HG03457 (cell line): ENCODE data around the gene SMURF1.

ENCODE experiments used
- ATAC-seq: cut with Tn5 transposase; IDR thresholded peaks from one replicate; pipeline ENCODE4 v1.9.1; 2021; ENCODE audit warnings: moderate number of reproducible peaks; ENCODE audit not compliant: unreplicated experiment

Gene SMURF1

GRCh38 chr7:99008181-99008631, 135.7 kb downstream of the SMURF1 start:
- ATAC-seq: no peak

- ATAC-seq: no peak
These were observed 137.0 kb downstream of the SMURF1 start for GRCh38 chr7:99006739-99007424.

GRCh38 chr7:99005776-99006175, 138.1 kb downstream of the SMURF1 start:
- ATAC-seq: no peak

DNA sequence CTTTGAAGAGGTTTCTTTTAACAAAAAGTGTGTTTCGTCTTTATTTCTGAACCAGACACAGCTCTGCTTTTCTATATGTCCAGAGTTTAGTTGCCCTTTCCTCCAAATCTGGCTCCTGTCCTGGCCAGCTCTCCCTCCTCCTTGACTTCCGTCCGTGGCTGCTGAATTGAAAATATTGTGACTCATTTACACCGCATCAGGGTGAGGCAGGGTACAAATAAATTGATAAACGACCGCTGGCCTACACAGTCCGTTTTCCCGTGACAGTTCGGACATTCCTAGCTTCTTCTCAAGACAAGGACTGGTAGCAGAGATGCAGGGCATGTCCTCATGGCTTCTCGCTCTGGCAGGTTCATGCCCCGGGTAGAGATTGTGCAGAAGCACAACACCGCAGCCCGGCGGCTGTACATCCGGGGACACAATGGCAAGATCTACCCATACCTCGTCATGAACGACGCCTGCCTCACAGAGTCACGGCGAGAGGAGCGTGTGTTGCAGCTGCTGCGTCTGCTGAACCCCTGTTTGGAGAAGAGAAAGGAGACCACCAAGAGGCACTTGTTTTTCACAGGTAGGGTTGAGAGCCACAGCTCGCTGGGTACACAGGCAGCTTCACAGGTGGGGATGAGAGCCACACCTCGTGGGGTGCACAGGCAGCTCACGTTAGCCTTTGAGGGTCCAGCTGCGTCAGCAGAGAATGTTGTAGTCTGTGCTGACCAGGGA, 139.0 kb downstream of the SMURF1 start:
- no peak for ATAC-seq

DNA sequence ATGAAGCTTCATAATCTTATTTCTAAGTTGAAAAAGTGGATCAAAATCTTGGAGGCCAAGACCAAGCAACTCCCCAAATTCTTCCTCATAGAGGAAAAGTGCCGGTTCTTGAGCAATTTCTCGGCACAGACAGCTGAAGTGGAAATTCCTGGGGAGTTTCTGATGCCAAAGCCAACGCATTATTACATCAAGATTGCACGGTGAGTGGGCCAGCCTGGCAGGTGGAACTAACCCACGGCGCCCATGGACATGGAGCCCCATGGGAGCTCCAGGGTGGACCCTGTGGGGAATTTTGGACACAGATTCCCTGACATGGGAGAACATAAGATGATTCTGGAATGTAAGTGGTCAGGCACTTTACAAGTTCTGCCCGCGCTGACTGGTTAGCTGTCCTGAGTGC, 139.7 kb downstream of the SMURF1 start:
- no peak for ATAC-seq

- ATAC-seq: no peak
These were observed 140.5 kb downstream of the SMURF1 start for GRCh38 chr7:99003419-99003818.

- ATAC-seq: no peak
These were observed 141.1 kb downstream of the SMURF1 start for GRCh38 chr7:99002827-99003212.

GRCh38 chr7:99002148-99002826, 141.6 kb downstream of the SMURF1 start:
- ATAC-seq: no peak

DNA sequence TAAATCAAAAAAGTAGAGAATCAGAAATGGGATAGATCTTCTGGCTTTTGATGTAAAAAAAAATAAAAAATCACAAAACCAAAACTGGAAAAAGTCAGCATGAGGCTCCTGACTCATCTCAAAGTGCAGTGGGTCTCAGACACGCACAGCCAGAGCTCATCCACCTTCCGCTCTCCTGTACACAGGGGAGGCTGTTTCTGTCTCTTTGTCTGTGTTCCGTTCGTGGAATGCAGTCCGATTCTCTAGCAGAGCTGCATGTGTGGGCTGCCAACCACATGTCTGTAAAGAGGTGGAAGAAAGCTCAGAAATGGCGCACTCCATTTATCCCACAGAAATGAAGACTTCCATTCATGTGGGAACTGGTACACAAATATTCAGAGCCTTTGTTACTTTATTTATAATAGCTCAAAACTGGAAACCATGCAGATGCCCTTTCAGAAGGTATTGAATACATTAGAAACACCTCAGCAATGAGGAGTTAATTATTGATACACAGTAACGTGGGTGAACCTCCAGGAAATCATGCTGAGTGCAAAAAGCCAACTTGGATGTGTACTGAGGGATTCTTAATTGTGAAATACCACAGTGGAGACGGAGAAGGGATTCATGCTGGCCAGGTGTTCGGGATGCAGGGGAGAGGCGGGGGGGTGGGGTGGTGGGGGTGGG, 142.3 kb downstream of the SMURF1 start:
- ATAC-seq: no peak

DNA sequence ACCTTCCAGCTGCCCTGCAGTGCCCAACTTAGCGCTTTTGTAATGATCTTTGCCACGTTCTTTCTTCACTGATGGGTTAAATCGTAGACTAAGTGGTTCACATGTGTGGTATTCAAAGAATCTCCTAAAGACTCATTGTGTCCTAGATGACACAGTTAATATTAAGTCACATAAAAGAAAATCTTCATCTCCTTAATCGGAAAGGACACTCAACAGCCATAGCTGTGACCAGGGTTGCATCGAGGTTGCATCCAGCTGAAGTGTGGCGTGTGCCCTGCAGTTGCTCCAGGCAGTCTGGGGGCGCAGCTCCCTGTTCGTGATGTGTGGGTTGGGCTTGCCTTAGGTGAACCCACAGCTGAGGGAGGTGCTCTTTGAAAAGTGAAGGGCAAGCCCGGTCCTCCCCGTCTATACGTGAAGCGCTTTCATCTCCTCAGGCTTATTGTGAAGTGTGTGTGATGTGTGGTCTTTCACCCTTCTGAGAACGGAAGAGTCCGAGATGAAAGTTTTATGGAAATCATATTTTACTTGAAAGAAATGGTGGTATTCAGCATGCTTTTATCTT, 142.9 kb downstream of the SMURF1 start:
- ATAC-seq: no peak

GRCh38 chr7:99000196-99000903, 143.6 kb downstream of the SMURF1 start:
- ATAC-seq: no peak

GRCh38 chr7:98998821-98999725, 144.8 kb downstream of the SMURF1 start:
- ATAC-seq: no peak

GRCh38 chr7:98997846-98998245, 146.1 kb downstream of the SMURF1 start:
- ATAC-seq: no peak

GRCh38 chr7:98996150-98996552, 147.8 kb downstream of the SMURF1 start:
- ATAC-seq: no peak

DNA sequence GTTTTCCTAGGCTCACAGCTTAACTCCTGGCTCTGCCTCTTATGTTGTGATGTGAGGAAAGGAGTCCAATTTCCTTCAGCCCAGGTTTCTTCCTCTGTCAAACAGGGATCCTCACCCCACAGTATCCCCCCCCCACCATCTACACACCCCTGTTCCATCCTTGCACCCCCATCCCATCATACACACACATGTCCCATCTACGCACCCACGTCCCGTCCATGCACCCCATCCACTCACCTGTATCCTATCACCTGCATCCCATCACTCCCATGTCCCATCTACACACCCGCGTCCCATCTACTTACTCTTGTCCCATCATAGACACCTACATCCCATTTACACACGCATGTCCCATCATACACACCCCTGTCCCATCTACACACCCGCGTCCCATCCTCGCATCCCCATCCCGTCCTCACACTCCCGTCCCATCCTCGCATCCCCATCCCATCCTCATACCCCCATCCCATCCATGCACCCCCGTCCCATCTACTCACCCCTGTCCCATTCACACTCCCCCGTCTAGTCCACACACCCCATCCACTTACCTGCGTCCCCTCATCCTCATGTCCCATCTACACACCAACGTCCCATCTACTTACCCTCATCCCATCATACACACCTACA, 148.3 kb downstream of the SMURF1 start:
- no peak for ATAC-seq

DNA sequence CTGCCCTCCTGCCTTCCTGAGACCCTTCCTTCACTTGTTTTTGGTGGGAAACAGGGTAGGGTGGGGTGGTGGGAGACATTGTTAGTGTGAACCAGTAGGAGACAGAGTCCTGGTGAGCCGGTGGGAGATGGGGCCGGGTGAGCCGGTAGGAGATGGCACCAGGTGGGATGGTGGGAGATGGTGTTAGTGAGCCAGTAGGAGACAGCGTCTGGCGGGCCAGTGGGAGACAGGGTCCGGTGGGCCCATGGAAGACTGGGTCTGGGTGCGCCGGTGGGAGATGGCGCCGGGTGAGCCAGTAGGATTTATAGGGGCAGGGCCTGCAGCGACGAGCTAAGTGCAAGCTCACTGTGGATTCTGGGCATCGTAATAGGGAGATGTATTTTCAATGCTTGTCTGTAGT, 148.8 kb downstream of the SMURF1 start:
- ATAC-seq: no peak

DNA sequence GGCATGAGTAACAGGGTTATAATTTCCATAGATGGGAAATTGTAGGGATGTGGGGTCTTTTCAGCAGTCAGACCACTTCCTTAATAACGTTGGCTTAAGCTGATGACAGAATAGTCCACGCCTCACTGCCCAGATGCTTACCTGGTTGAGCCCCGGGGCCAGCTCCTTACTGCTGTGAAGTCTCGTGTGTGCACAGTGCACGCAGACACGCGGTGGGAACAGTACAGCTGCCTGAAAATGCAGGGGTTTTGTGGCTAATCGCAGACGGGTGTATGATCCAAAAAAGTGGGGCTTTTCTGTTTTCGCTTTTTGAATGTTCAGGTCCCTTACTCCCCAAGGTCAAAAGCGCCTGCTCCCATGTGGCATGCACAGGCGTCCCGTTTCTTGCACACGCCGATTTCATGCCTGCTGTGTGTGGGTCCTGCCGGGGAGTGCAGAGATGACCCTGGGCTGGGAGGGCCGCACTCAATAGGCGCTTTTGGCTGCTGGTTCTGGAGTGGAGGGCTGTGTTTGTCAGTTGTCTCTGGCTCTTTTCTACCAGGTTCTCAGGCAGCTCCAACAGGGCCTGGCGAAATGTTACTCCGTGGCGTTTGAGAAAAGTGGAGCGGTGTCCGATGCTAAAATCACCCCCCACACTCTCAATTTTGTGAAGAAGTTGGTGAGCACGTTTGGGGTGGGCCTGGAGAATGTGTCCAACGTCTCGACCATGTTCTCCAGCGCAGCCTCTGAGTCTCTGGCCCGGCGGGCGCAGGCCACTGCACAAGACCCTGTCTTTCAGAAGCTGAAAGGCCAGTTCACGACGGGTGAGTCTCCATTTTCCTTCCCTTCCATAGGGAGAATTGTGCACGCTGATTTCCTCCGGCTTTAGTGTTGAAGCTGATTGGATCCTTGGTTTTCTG, 149.6 kb downstream of the SMURF1 start:
- no peak for ATAC-seq
